ENCODE data around the gene ASB16. TPM values are rescaled to one million over a fixed set of nuclear protein-coding genes. Genes with fewer than 3 reads are reported as not detected.

The ASB16 gene
- total and polyA plus RNA-seq, 9 of the 15 experiments (the other 6 are each of a cell fraction or from before 2014, with no cell fraction given), result 0.03 to 0.07 TPM; not detected in 7

- TF ChIP-seq GTF2E2 (tag; IDR thresholded peaks at IDR 0.05), result no peak
- TF ChIP-seq ZNF717 (CRISPR knock-in tag; IDR thresholded peaks at IDR 0.05), result no peak
- no peak for TF ChIP-seq CAMTA2 (CRISPR knock-in tag; conservative IDR thresholded peaks at IDR 0.05)
- no peak for TF ChIP-seq RFX1 (IDR thresholded peaks at IDR 0.05)
- TF ChIP-seq PHB2 (IDR thresholded peaks at IDR 0.05; ENCODE audit: low read depth), result no peak
- no peak for TF ChIP-seq FIP1L1 (IDR thresholded peaks at IDR 0.05; ENCODE audit: low read depth, low read length, poor library complexity, severe bottlenecking)
- no peak for TF ChIP-seq CUX1 (CRISPR knock-in tag; IDR thresholded peaks at IDR 0.05)
- TF ChIP-seq ZBTB9 (CRISPR knock-in tag; IDR thresholded peaks at IDR 0.05), result no peak
- TF ChIP-seq RBM14 (IDR thresholded peaks at IDR 0.05; ENCODE audit: borderline replicate concordance, insufficient read depth, low read depth, low read length), result 0 out of 2 replicates have a peak, but pooled peaks have one; percentile 30
- no peak for TF ChIP-seq TFE3 (CRISPR knock-in tag; IDR thresholded peaks at IDR 0.05)
- TF ChIP-seq DNMT1 (IDR thresholded peaks at IDR 0.05), result no peak
- no peak for TF ChIP-seq ZNF347 (CRISPR knock-in tag; IDR thresholded peaks at IDR 0.05; ENCODE audit: low read depth)
- no peak for TF ChIP-seq EZH2 (IDR thresholded peaks at IDR 0.05; ENCODE audit: borderline replicate concordance, low read depth, low read length)
- 0 out of 2 replicates have a peak, but pooled peaks have one; percentile 20 for TF ChIP-seq PML (IDR thresholded peaks at IDR 0.05; ENCODE audit: low read length)
- TF ChIP-seq TGIF2 (CRISPR knock-in tag; IDR thresholded peaks at IDR 0.05), result no peak
- no peak for TF ChIP-seq ELK1 (CRISPR knock-in tag; IDR thresholded peaks at IDR 0.05)
- TF ChIP-seq ELF1 (tag; IDR thresholded peaks at IDR 0.05), result no peak
- TF ChIP-seq HES1 (IDR thresholded peaks at IDR 0.05; ENCODE audit: low read depth), result no peak
These were observed 30.1 kb downstream of the ASB16 start (continued) for GRCh38 chr17:44200478-44201155.
